ENCODE data around the gene PHTF2. TPM values are rescaled to one million over a fixed set of nuclear protein-coding genes. Genes with fewer than 3 reads are reported as not detected.

The PHTF2 gene
- polyA plus RNA-seq, 3 donors: 10.1 to 34.3 (median 10.3) TPM

DNA sequence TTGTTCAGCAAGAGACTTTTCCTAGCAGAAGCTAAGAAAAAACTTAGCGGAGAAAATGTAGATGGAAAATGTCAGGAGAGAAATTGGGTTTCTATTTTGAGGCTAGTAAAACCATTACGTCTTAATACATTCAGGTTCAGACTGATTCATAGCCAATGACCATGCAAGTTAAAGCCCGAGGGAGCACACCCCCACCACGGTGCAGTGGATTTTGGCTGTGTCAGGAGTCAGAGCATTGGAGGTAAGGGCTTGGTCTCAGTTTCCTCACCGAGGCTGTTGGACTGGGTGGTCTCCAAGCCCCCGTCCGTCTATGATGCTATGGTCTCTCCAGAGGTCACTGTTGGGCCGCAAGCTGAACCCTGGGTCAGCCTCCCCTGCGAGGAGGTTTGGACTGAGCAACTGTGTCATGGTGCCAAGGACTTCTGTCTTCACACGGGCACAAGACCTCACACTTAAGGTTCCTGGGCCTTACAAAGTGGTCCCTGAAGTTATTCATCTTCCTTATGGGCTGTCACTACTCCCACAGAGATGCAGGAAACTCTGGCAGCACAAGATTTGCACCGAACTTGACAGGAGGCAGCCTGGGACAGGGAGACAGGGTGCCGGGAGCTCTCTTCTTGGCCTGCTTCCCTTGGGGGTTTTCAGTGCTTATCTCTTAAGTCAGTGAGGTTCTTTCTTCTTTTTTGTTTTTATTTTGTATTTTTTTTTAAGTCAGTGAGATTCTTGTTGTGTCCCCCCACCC is 186.8 kb downstream of the PHTF2 start:
- no peak overlapping the region for H3K4me3 Mint-ChIP-seq
- Histone ChIP-seq H3K9ac (ENCODE audit: insufficient read depth, low read length, poor library complexity, severe bottlenecking) (no peak overlapping the region), H3K4me1 (ENCODE audit: control insufficient read depth in 1 of 2, insufficient read depth in 2 of 2, low read length in 2 of 2) (no peaks in the 10 kb centered on the region), H4K20me1 (ENCODE audit: insufficient read depth, low read length) (no peaks in the 10 kb centered on the region), H2AFZ (ENCODE audit: insufficient read depth, low read depth, low read length, poor library complexity, severe bottlenecking) (no peak overlapping the region), H3K27ac (ENCODE audit: low read depth in 1 of 2, low read length in 2 of 2) (no peak overlapping the region), H3K4me2 (replicated peaks; ENCODE audit: extremely low read depth, low read length, poor library complexity, severe bottlenecking) (no peak overlapping the region), H3K9me3 (replicated peaks in 1 of 2; ENCODE audit: control insufficient read depth in 1 of 2, insufficient read depth in 1 of 2, low read length in 2 of 2) (no peaks in the 10 kb centered on the region), H3K79me2 (ENCODE audit: insufficient read depth, low read length) (no peaks in the 10 kb centered on the region), H3K36me3 (replicated peaks in 1 of 2; ENCODE audit: control insufficient read depth in 1 of 2, insufficient read depth in 2 of 2, low read length in 2 of 2) (no peaks in the 10 kb centered on the region), H3K27me3 (ENCODE audit: control insufficient read depth in 2 of 2, insufficient read depth in 2 of 2, low read length in 2 of 2) (no peaks in the 10 kb centered on the region), H3K4me3 (replicated peaks in 1 of 3; ENCODE audit: low read depth in 2 of 3, low read length in 3 of 3) (no peak overlapping the region)
- H3K4me1 Mint-ChIP-seq: peaks cover 8% of the 10 kb centered on the region
- H3K9me3 Mint-ChIP-seq: peaks cover 0 to 14% (median 4%) of the 10 kb centered on the region in 7 donors
- H3K36me3 Mint-ChIP-seq: no peaks in the 10 kb centered on the region
- 71% methylated on average over 10 of the region's 12 CpGs for WGBS (ENCODE audit: insufficient coverage)
- intact Hi-C loops (cut with micrococcal nuclease): no loop called here
- H3K27ac Mint-ChIP-seq: no peak overlapping the region
- no peak for DNase-seq
- H3K27me3 Mint-ChIP-seq (ENCODE audit: low read depth in 3 of 3): peaks cover 0 to 3% (median 1%) of the 10 kb centered on the region in 3 donors
- no peak for TF ChIP-seq CTCF (IDR thresholded peaks at IDR 0.05)

GRCh38 chr7:77985974-77986339 is 187.4 kb downstream of the PHTF2 start:
- no peaks in the 10 kb centered on the region for H3K9me3 ChIP-seq (replicated peaks in 1 of 2; ENCODE audit: control insufficient read depth in 1 of 2, insufficient read depth in 1 of 2, low read length in 2 of 2)
- no peaks in the 10 kb centered on the region for H3K27me3 ChIP-seq (ENCODE audit: control insufficient read depth in 2 of 2, insufficient read depth in 2 of 2, low read length in 2 of 2)
- no peaks in the 10 kb centered on the region for H3K36me3 ChIP-seq (replicated peaks in 1 of 2; ENCODE audit: control insufficient read depth in 1 of 2, insufficient read depth in 2 of 2, low read length in 2 of 2)
- no peak for DNase-seq
- peaks cover 0 to 14% (median 4%) of the 10 kb centered on the region in 7 donors for H3K9me3 Mint-ChIP-seq
- peaks cover 0 to 3% (median 1%) of the 10 kb centered on the region in 3 donors for H3K27me3 Mint-ChIP-seq (ENCODE audit: low read depth in 3 of 3)
- H3K36me3 Mint-ChIP-seq: no peaks in the 10 kb centered on the region
- no peak overlapping the region for H3K27ac Mint-ChIP-seq
- TF ChIP-seq CTCF (IDR thresholded peaks at IDR 0.05): no peak
- H3K4me2 ChIP-seq (replicated peaks; ENCODE audit: extremely low read depth, low read length, poor library complexity, severe bottlenecking): no peak overlapping the region
- no peak overlapping the region for H3K4me3 ChIP-seq (replicated peaks in 1 of 3; ENCODE audit: low read depth in 2 of 3, low read length in 3 of 3)
- no peaks in the 10 kb centered on the region for H3K4me1 ChIP-seq (ENCODE audit: control insufficient read depth in 1 of 2, insufficient read depth in 2 of 2, low read length in 2 of 2)
- H3K4me1 Mint-ChIP-seq: peaks cover 10% of the 10 kb centered on the region
- H3K9ac ChIP-seq (ENCODE audit: insufficient read depth, low read length, poor library complexity, severe bottlenecking): no peak overlapping the region
- no peaks in the 10 kb centered on the region for H4K20me1 ChIP-seq (ENCODE audit: insufficient read depth, low read length)
- WGBS (ENCODE audit: insufficient coverage): 100% methylated on average over 1 of the region's 3 CpGs
- no peak overlapping the region for H3K27ac ChIP-seq (ENCODE audit: low read depth in 1 of 2, low read length in 2 of 2)
- H3K79me2 ChIP-seq (ENCODE audit: insufficient read depth, low read length): no peaks in the 10 kb centered on the region
- H2AFZ ChIP-seq (ENCODE audit: insufficient read depth, low read depth, low read length, poor library complexity, severe bottlenecking): no peak overlapping the region
- H3K4me3 Mint-ChIP-seq: no peak overlapping the region
- intact Hi-C loops (cut with micrococcal nuclease): no loop called here

Measured in CD14-positive monocyte (primary cell).